ENCODE measurements around the gene ZMYND8.

DNA sequence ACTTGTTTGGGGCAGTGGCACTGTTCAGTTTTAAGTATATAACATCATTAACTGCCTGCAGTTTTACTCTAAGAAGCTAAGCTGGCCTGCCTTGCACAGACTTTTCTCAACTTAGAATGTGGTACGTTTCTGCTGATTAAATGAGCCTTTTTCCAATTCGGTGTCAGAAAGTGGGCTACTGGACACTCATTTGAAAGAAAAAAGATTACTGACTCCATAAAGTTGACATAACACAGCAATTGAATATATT, 2.1 kb downstream of the ZMYND8 start:
- TF ChIP-seq GATA3 (IDR thresholded peaks at IDR 0.05; ENCODE audit: low read depth, low read length) (no peak), GATA2 (IDR thresholded peaks at IDR 0.05; ENCODE audit: low read depth, low read length) (no peak)

Data from SH-SY5Y (cell line).